GM12864 (cell line): ENCODE measurements around the gene FANCD2.

Source experiments
- DNase-seq: peaks from one replicate; pipeline ENCODE4 v3.0.0-alpha.2; 2011; ENCODE audit warnings: low read depth
- H3K4me3 ChIP-seq: 2 replicates; pipeline ENCODE4 v1.5.1; 2011; ENCODE audit warnings: mild to moderate bottlenecking, low read depth, low read length, control low read depth
- CTCF ChIP-seq: IDR thresholded peaks from 2 replicates; pipeline ENCODE4 v1.5.1; 2011; ENCODE audit warnings: low read depth, mild to moderate bottlenecking, moderate library complexity, low read length, control low read depth, inconsistent platforms; ENCODE audit errors: missing control alignments

The FANCD2 gene

GRCh38 chr3:10150987-10151386 lies 124.8 kb downstream of the FANCD2 start:
- no peak for DNase-seq
- no peak overlapping the region for H3K4me3 ChIP-seq
- TF ChIP-seq CTCF, result no peak
